ENCODE data around the gene GFRA1.

GFRA1 gene

GRCh38 chr10:116083226-116083762 lies 189.7 kb downstream of the GFRA1 start:
- H3K36me3 ChIP-seq (ENCODE audit: insufficient read depth), result no peaks in the 10 kb centered on the region
- H3K79me2 ChIP-seq (ENCODE audit: insufficient read depth, low read depth), result no peaks in the 10 kb centered on the region
- H3K4me2 ChIP-seq, result no peak overlapping the region
- H3K9ac ChIP-seq, result no peak overlapping the region
- no peaks in the 10 kb centered on the region for H3K4me1 ChIP-seq (ENCODE audit: low read depth, poor library complexity, severe bottlenecking)
- H3K27ac ChIP-seq, result no peak overlapping the region
- H3K27me3 ChIP-seq (ENCODE audit: insufficient read depth, low read depth), result no peaks in the 10 kb centered on the region
- H2AFZ ChIP-seq (ENCODE audit: low read depth), result no peak overlapping the region
- no peak overlapping the region for H3K4me3 ChIP-seq (IDR thresholded peaks at IDR 0.05; ENCODE audit: insufficient read depth, low read depth, low read length)
- no peak for TF ChIP-seq CTCF (conservative IDR thresholded peaks at IDR 0.05; ENCODE audit: low read depth, low read length)
- H4K20me1 ChIP-seq (ENCODE audit: insufficient read depth), result no peaks in the 10 kb centered on the region

GRCh38 chr10:116082762-116083161 lies 190.2 kb downstream of the GFRA1 start:
- H2AFZ ChIP-seq (ENCODE audit: low read depth), result no peak overlapping the region
- H4K20me1 ChIP-seq (ENCODE audit: insufficient read depth), result no peaks in the 10 kb centered on the region
- no peaks in the 10 kb centered on the region for H3K36me3 ChIP-seq (ENCODE audit: insufficient read depth)
- H3K4me2 ChIP-seq, result no peak overlapping the region
- no peak for TF ChIP-seq CTCF (conservative IDR thresholded peaks at IDR 0.05; ENCODE audit: low read depth, low read length)
- H3K27me3 ChIP-seq (ENCODE audit: insufficient read depth, low read depth), result no peaks in the 10 kb centered on the region
- H3K27ac ChIP-seq, result no peak overlapping the region
- no peak overlapping the region for H3K4me3 ChIP-seq (IDR thresholded peaks at IDR 0.05; ENCODE audit: insufficient read depth, low read depth, low read length)
- no peak overlapping the region for H3K9ac ChIP-seq
- H3K4me1 ChIP-seq (ENCODE audit: low read depth, poor library complexity, severe bottlenecking), result no peaks in the 10 kb centered on the region
- H3K79me2 ChIP-seq (ENCODE audit: insufficient read depth, low read depth), result no peaks in the 10 kb centered on the region

GRCh38 chr10:116082206-116082605 lies 190.8 kb downstream of the GFRA1 start:
- Histone ChIP-seq H3K4me2 (no peak overlapping the region), H4K20me1 (ENCODE audit: insufficient read depth) (no peaks in the 10 kb centered on the region), H3K4me3 (IDR thresholded peaks at IDR 0.05; ENCODE audit: insufficient read depth, low read depth, low read length) (no peak overlapping the region), H3K27me3 (ENCODE audit: insufficient read depth, low read depth) (no peaks in the 10 kb centered on the region), H3K9ac (no peak overlapping the region), H3K27ac (no peak overlapping the region), H2AFZ (ENCODE audit: low read depth) (no peak overlapping the region), H3K4me1 (ENCODE audit: low read depth, poor library complexity, severe bottlenecking) (no peaks in the 10 kb centered on the region), H3K36me3 (ENCODE audit: insufficient read depth) (no peaks in the 10 kb centered on the region), H3K79me2 (ENCODE audit: insufficient read depth, low read depth) (no peaks in the 10 kb centered on the region)
- no peak for TF ChIP-seq CTCF (conservative IDR thresholded peaks at IDR 0.05; ENCODE audit: low read depth, low read length)

DNA sequence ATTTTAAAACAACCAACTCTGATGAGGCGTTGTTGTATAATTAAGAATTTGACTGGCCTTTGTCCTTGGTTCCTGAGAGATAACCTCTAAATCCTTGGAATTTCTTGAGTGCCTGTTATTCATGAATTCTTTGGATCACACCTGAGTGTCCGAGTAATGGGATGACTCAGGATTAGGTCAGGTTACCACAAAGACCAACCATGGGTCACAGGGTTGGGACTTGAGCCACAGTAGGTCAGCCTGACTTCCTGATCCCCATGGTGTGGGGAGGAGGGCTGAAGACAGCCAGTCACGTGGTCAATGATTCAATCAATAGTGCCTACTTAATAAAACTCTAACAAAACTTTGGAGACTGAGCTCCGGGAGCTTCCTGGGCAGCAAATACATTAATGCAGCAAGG lies 192.5 kb downstream of the GFRA1 start:
- no peaks in the 10 kb centered on the region for H3K27me3 ChIP-seq (ENCODE audit: insufficient read depth, low read depth)
- H3K4me1 ChIP-seq (ENCODE audit: low read depth, poor library complexity, severe bottlenecking), result no peaks in the 10 kb centered on the region
- no peak overlapping the region for H3K4me2 ChIP-seq
- H2AFZ ChIP-seq (ENCODE audit: low read depth), result no peak overlapping the region
- no peaks in the 10 kb centered on the region for H3K36me3 ChIP-seq (ENCODE audit: insufficient read depth)
- H3K9ac ChIP-seq, result no peak overlapping the region
- H3K27ac ChIP-seq, result no peak overlapping the region
- H3K4me3 ChIP-seq (IDR thresholded peaks at IDR 0.05; ENCODE audit: insufficient read depth, low read depth, low read length), result no peak overlapping the region
- H4K20me1 ChIP-seq (ENCODE audit: insufficient read depth), result no peaks in the 10 kb centered on the region
- no peak for TF ChIP-seq CTCF (conservative IDR thresholded peaks at IDR 0.05; ENCODE audit: low read depth, low read length)
- H3K79me2 ChIP-seq (ENCODE audit: insufficient read depth, low read depth), result no peaks in the 10 kb centered on the region

Measured in KMS-11 (cell line).